Endometrial microvascular endothelial cells (primary cell): ENCODE data around the gene CKB. TPM values are rescaled to one million over a fixed set of nuclear protein-coding genes. Genes with fewer than 3 reads are reported as not detected.

Experiments used
- in situ Hi-C: cut with HindIII; loops from 2 replicates; pipeline ENCODE4 v1.10.0; 2017; ENCODE audit warnings: low sequenced_read_pairs, low pct_unique_long_range_greater_than_20kb; ENCODE audit errors: inconsistent ontology term
- total RNA-seq: library from RNA; depleted of rRNA; stranded (reverse); fragments of >200 nt; gene quantifications from one replicate; pipeline ENCODE4 v1.2.3, GENCODE V29; 2015; ENCODE audit errors: inconsistent ontology term

CKB gene
- total RNA-seq, 1 donor from 2014 or later = not detected

DNA sequence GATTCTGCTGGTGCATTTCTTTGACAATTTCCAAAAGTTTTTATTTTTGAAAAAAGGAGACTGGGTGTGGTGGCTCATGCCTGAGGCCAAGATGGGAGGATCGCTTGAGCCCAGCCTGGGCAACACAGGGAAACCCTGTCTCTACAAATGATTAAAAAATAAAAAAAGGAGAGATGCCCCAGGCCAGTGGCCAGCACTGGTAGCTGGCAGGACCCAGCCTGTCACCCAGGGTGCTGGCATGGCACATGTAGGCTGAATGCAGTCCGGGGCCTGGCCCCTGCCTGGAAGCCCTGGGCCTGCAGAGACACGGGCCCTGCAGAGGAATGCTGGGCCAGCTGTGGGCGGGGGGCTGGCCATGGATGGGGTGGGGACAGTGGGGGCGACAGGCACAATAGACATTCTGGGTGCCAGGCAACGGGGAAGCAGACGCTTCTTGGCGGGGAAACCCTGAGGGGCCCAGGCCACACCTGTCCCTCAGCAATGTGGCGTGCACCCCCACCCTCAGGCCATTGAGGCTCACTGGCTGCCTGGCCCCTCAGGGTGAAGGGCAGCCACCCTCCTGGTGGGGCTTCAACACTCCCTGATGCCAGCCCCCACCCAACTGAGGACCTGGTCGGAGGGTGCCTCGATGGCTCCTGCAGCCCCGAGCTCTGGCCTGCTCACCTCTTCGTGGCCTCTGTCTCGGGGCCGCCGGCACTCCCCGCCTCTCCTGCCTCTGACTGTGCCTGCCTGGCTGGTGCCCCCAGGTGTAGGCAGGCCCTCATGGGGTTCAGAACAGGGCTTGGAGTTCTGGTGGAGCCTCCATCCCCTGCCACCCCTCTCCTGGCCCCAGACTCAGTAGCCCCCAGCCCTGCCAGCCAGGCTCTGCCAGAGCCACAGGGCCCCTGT is 18.4 kb upstream of the CKB start:
- in situ Hi-C loops = no loop called here

- in situ Hi-C loops = no loop called here
Observed at GRCh38 chr14:103539056-103539825, 16.6 kb upstream of the CKB start.

GRCh38 chr14:103538291-103539055 is 15.8 kb upstream of the CKB start:
- in situ Hi-C loops = no loop called here

- in situ Hi-C loops = no loop called here
Observed at GRCh38 chr14:103537175-103537990, 14.8 kb upstream of the CKB start.

- in situ Hi-C loops = no loop called here
Observed at GRCh38 chr14:103536693-103537092, 14.1 kb upstream of the CKB start.

DNA sequence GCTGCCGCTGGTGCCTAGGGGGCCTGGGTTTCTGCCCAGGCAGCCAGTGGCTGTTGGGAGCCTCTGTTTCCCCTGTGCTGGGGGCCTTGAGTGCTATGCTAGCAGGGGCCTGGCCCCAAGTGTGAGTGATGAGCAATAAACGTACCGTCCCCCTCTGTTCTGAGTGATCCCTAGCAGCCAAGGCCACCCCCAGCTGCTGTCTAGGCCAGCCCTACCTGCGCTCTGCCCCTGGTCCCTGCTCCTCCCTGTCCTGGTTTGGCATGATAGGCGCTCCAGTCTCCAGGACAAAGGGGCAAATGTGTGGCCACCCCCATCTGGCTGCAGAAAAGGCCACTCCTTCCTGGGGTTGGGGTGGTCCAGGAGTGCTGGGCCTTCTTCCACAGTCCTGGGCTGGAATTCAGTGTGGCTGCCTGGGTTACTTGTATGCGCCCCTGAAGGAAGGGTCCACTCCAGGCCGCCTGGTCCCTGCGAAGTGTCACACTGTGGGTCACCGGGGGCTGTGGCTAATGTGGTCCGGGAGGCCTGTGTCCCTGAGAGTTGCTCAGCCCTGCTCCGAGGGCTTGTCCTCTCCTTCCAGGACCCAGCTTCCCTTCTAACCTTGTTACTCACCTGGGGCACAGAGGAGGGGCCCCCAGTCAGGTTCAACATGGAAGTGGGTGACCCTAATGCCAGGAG is 13.4 kb upstream of the CKB start:
- in situ Hi-C loops = no loop called here

- in situ Hi-C loops = no loop called here
Observed at GRCh38 chr14:103535081-103535890, 12.7 kb upstream of the CKB start.

- in situ Hi-C loops = no loop called here
Observed at GRCh38 chr14:103534576-103535061, 12.0 kb upstream of the CKB start.

- in situ Hi-C loops = no loop called here
Observed at GRCh38 chr14:103533999-103534575, 11.5 kb upstream of the CKB start.

GRCh38 chr14:103533137-103533998 is 10.7 kb upstream of the CKB start:
- in situ Hi-C loops = no loop called here

DNA sequence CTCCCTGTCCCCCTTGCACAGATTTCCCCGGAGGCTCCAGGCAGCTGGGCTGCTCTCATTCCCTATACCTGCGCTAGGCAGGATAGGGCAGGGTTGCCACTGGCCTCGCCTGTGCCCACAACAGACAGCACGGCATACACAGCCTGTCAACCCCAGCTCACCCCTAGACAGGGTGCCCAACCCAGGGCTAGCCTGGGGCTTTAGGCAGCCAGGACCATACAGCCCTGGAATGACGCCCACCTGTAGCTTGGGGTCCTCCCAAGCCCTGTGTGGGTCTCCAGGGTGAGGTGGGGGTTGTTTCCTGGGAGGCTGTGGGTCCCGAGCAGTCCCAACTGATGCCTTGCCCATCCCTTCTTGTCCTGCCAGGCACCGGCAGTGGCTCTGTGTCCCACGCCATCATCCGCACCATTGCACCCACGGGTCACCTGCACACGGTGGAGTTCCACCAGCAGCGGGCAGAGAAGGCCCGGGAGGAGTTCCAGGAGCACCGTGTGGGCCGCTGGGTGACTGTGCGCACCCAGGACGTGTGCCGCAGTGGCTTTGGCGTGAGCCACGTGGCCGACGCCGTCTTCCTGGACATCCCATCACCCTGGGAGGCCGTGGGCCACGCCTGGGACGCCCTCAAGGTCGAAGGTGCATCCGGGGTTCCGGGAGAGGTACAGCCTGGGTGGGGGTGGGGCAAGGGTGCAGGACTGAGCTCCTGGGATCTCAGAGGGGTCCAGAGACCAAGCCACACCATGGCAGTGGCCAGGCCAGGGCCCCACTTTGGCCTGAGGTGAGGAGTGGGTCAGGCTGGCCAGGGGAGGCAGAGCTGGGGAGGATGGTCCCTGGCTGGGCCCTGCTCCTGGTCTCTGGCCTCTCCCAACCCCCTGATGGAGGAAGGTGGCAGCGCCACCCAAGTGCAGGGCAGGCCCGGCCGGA is 9.8 kb upstream of the CKB start:
- in situ Hi-C loops = no loop called here

DNA sequence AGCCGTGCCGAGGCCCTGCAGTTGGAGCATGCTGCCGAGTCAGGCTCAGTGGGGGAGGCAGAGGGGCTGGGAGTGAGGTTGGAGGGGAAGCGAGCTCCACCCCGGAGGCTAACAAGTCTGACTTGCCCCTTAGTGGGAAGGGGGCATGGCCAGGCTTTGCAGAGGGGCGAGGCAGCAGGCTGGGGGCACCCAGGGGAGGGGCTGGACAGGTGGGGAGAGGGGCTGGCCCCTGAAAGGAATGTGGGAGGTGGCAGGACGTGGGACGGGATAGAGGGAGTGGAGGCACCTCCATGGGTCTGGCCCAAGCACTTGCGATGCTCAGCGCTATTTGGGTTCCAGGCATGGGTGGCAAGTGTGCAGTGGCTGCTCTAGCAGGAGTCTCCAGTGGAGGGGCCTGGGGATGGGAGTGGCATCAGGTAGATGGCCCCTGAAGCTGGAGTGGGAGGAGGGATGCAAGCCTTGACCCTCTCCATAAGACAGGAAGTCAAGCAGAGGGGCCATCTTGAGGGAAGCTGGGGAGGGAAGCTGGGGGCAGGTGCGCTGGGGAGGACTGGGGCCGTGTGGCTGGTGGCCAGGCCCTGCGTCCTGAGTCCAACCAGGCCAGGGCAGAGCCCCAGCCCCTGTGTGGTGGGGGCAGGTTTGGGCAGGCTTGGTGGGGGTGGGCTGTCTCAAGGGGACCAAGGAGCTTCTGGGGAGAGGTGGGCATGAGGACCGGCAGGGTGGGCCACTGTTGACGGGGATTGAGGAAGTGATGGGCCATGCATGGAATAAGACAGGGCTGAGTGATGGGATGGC is 9.0 kb upstream of the CKB start:
- in situ Hi-C loops = no loop called here

GRCh38 chr14:103530831-103531230 is 8.2 kb upstream of the CKB start:
- in situ Hi-C loops = no loop called here

GRCh38 chr14:103530390-103530789 is 7.8 kb upstream of the CKB start:
- in situ Hi-C loops = no loop called here
